Neural cell (in vitro differentiated cells): ENCODE measurements around the gene OR52E1.

ENCODE experiments used
- EP300 ChIP-seq: fragments of 450-650 bp; conservative IDR thresholded peaks from 2 replicates; pipeline ENCODE4 v1.6.1; 2014; ENCODE audit warnings: antibody characterized with exemption, mild to moderate bottlenecking, moderate library complexity; ENCODE audit not compliant: poor library complexity, severe bottlenecking
- EZH2 ChIP-seq: fragments of 200-600, 300-800 bp; shearing (Covaris generic), sonication (generic); IDR thresholded peaks from 2 replicates; pipeline ENCODE4 v1.6.1; 2014; ENCODE audit warnings: antibody characterized with exemption, low read length, borderline replicate concordance, mild to moderate bottlenecking; ENCODE audit not compliant: insufficient read depth, poor library complexity, severe bottlenecking
- MXI1 ChIP-seq: fragments of 450-650 bp; conservative IDR thresholded peaks from 2 replicates; pipeline ENCODE4 v1.6.1; 2014; ENCODE audit warnings: antibody characterized with exemption, mild to moderate bottlenecking; ENCODE audit not compliant: poor library complexity, severe bottlenecking
- POLR2AphosphoS5 ChIP-seq: IDR thresholded peaks from 2 replicates; pipeline ENCODE4 v1.6.1; 2012
- REST ChIP-seq: IDR thresholded peaks from 2 replicates; pipeline ENCODE4 v1.6.1; 2012; ENCODE audit warnings: borderline replicate concordance
- SMC3 ChIP-seq: fragments of 450-650 bp; conservative IDR thresholded peaks from 2 replicates; pipeline ENCODE4 v1.6.1; 2014; ENCODE audit warnings: antibody characterized with exemption, mild to moderate bottlenecking, moderate library complexity; ENCODE audit not compliant: poor library complexity
- TAF1 ChIP-seq: IDR thresholded peaks from 2 replicates; pipeline ENCODE4 v1.6.1; 2012; ENCODE audit warnings: low read depth
- TF ChIP-seq, protein P1 (sequence below): fragments of 450-650 bp; IDR thresholded peaks from 2 replicates; pipeline ENCODE4 v1.5.1; 2014; ENCODE audit warnings: antibody characterized with exemption, mild to moderate bottlenecking, moderate library complexity; ENCODE audit not compliant: poor library complexity, severe bottlenecking

- TF ChIP-seq, protein P1, sequence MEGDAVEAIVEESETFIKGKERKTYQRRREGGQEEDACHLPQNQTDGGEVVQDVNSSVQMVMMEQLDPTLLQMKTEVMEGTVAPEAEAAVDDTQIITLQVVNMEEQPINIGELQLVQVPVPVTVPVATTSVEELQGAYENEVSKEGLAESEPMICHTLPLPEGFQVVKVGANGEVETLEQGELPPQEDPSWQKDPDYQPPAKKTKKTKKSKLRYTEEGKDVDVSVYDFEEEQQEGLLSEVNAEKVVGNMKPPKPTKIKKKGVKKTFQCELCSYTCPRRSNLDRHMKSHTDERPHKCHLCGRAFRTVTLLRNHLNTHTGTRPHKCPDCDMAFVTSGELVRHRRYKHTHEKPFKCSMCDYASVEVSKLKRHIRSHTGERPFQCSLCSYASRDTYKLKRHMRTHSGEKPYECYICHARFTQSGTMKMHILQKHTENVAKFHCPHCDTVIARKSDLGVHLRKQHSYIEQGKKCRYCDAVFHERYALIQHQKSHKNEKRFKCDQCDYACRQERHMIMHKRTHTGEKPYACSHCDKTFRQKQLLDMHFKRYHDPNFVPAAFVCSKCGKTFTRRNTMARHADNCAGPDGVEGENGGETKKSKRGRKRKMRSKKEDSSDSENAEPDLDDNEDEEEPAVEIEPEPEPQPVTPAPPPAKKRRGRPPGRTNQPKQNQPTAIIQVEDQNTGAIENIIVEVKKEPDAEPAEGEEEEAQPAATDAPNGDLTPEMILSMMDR, result no peak
- TF ChIP-seq REST (no peak), EP300 (no peak), TAF1 (no peak), EZH2 (no peak), POLR2AphosphoS5 (no peak), MXI1 (no peak), SMC3 (no peak)
These were observed 4.3 kb upstream of the OR52E1 start for GRCh38 chr11:5065027-5065426.
